GM12801 (cell line): ENCODE results near the gene STAT4.

Experiments used
- TF ChIP-seq, protein P1 (sequence below): IDR thresholded peaks from one replicate; pipeline ENCODE4 v1.5.1; 2011; ENCODE audit warnings: control low read depth; ENCODE audit not compliant: insufficient read length; ENCODE audit errors: extremely low read depth

The STAT4 gene

DNA sequence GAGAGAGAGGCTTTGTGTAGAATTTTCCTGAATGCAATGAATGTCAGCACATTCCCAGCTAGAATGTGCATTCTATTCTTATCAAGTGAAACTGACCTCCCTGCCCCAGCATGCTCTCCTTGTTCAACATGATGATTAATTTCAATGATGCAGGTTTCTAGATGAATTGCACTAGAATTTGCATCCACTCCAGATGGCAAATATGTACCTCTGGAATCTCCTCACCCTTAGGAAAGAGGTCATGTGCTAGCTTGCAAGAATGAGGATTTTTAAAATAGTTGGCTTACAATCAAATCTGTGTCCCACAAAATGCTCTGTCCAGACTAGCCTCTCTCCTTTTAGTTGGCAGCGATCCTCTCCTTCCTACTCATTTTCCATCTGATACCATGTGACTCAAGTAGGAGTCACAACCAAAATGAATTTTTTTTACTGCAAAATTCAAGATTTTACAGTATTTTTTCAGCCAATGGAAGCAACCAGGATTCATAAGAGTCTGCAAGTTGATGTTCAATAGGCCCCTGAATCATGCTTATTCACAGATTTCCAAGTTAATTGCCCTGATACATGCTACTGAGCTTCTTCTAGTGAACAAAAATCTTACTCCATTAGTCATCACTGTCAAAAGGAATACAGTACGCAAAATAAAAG lies 21.0 kb upstream of the STAT4 start:
- TF ChIP-seq, protein P1, sequence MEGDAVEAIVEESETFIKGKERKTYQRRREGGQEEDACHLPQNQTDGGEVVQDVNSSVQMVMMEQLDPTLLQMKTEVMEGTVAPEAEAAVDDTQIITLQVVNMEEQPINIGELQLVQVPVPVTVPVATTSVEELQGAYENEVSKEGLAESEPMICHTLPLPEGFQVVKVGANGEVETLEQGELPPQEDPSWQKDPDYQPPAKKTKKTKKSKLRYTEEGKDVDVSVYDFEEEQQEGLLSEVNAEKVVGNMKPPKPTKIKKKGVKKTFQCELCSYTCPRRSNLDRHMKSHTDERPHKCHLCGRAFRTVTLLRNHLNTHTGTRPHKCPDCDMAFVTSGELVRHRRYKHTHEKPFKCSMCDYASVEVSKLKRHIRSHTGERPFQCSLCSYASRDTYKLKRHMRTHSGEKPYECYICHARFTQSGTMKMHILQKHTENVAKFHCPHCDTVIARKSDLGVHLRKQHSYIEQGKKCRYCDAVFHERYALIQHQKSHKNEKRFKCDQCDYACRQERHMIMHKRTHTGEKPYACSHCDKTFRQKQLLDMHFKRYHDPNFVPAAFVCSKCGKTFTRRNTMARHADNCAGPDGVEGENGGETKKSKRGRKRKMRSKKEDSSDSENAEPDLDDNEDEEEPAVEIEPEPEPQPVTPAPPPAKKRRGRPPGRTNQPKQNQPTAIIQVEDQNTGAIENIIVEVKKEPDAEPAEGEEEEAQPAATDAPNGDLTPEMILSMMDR: no peak

DNA sequence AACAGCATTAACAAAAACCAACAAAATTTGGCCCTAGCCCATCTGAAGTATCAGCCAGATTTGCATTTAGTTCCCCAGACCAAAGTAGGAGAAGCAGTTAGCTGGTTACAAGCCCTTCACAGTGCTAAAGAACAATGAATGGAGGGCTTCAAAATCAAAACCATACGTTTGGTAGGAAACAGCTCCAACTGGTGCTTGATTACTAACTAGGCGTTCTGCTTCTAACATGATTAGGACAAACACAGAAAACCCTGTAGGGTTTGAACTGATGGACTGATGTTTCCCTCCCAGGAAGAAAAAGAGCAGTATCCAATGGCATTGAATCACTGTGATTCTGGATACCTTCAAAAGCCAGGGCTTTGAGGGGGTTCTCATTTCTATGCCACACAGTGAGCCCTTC lies 20.5 kb upstream of the STAT4 start:
- TF ChIP-seq, protein P1: no peak

GRCh38 chr2:191170773-191171172 lies 20.0 kb upstream of the STAT4 start:
- TF ChIP-seq, protein P1: no peak

GRCh38 chr2:191170301-191170636 lies 19.5 kb upstream of the STAT4 start:
- TF ChIP-seq, protein P1: no peak

- TF ChIP-seq, protein P1: no peak
These were observed 18.9 kb upstream of the STAT4 start for GRCh38 chr2:191169456-191170300.

- TF ChIP-seq, protein P1: no peak
These were observed 17.0 kb upstream of the STAT4 start for GRCh38 chr2:191167766-191168165.

- TF ChIP-seq, protein P1: no peak
These were observed 16.1 kb upstream of the STAT4 start for GRCh38 chr2:191166756-191167445.
